ENCODE measurements around the gene KSR1.

DNA sequence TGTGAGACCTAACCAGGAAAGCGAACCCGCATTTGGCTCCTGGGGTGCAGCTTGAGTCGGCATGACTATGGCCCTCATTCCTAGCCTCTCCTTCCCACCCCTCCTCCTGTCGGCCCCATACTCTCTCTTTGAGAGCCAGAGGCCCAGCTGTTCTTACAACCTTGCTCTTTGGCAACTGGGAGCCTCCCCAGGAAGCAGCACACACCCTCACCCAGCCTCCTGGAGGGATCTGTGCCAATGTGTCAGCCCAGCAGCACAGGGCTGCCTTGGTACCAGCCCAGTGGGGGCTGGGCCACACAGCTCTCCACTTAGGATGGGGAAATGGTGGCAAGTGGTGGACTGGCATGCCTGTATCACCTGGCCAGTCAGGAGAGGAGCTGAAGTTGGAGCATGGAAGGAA is 104.4 kb downstream of the KSR1 start:
- TF ChIP-seq SP1 (IDR thresholded peaks at IDR 0.05) (no peak), L3MBTL2 (conservative IDR thresholded peaks at IDR 0.05) (no peak), FOXM1 (IDR thresholded peaks at IDR 0.05; ENCODE audit: borderline replicate concordance) (no peak)
